OCI-LY3 (cell line): ENCODE data around the gene TMEM100.

Experiments used
- H2AFZ ChIP-seq: fragments of 200-600, 300-600 bp; shearing (Covaris generic); 2 replicates; pipeline ENCODE4 v1.6.0; 2014; ENCODE audit warnings: antibody characterized with exemption, low read depth, low read length
- H3K27ac ChIP-seq: fragments of 200-600, 300-600 bp; sonication (generic); 2 replicates; pipeline ENCODE4 v1.5.1; 2014; ENCODE audit warnings: mild to moderate bottlenecking, low read length, moderate library complexity, mixed read lengths
- H3K27me3 ChIP-seq: fragments of 200-600, 300-600 bp; sonication (generic); 2 replicates; pipeline ENCODE4 v1.6.1; 2014; ENCODE audit warnings: low read depth, low read length, mixed read lengths
- H3K36me3 ChIP-seq: fragments of 200-600, 300-600 bp; sonication (generic); replicated peaks from 2 replicates; pipeline ENCODE3; 2014; ENCODE audit warnings: low read depth, low read length, mixed read lengths
- H3K4me1 ChIP-seq: fragments of 300-600, 200-600 bp; sonication (generic); 2 replicates; pipeline ENCODE4 v1.6.1; 2014; ENCODE audit warnings: low read length, mixed read lengths
- H3K4me2 ChIP-seq: fragments of 200-600, 300-600 bp; sonication (generic); 2 replicates; pipeline ENCODE4 v1.6.1; 2014; ENCODE audit warnings: low read length, mixed read lengths
- H3K4me3 ChIP-seq: fragments of 300-600, 200-600 bp; sonication (generic); 2 replicates; pipeline ENCODE4 v1.5.1; 2014; ENCODE audit warnings: antibody characterized with exemption, mild to moderate bottlenecking, low read length, moderate library complexity
- H3K79me2 ChIP-seq: fragments of 300-600, 200-600 bp; shearing (Covaris generic); 2 replicates; pipeline ENCODE4 v1.6.1; 2014; ENCODE audit warnings: mild to moderate bottlenecking, low read length, mixed read lengths
- H3K9ac ChIP-seq: fragments of 300-600, 200-600 bp; shearing (Covaris generic); 2 replicates; pipeline ENCODE4 v1.6.0; 2014; ENCODE audit warnings: mild to moderate bottlenecking, low read length, moderate library complexity
- H3K9me3 ChIP-seq: fragments of 200-600, 300-600 bp; shearing (Covaris generic); 2 replicates; pipeline ENCODE4 v1.6.1; 2014; ENCODE audit warnings: low read length, mixed read lengths; ENCODE audit not compliant: insufficient read depth
- H4K20me1 ChIP-seq: fragments of 200-600, 300-600 bp; sonication (generic); 2 replicates; pipeline ENCODE4 v1.6.1; 2016; ENCODE audit warnings: low read length, mixed read lengths; ENCODE audit not compliant: insufficient read depth
- CTCF ChIP-seq: fragments of 200-600, 300-600 bp; sonication (generic); IDR thresholded peaks from 2 replicates; pipeline ENCODE4 v1.5.1; 2014; ENCODE audit warnings: antibody characterized with exemption, low read length, low read depth
- EZH2phosphoT487 ChIP-seq: fragments of 200-600 bp; shearing (Covaris generic); IDR thresholded peaks from 2 replicates; pipeline ENCODE4 v1.6.1; 2018; ENCODE audit warnings: antibody characterized with exemption, mixed run types, low read depth

TMEM100 gene

GRCh38 chr17:55737976-55738501 lies 15.4 kb upstream of the TMEM100 start:
- Histone ChIP-seq H3K27ac (no peak overlapping the region), H3K4me2 (no peak overlapping the region; the same call in 1 of the 2 replicates), H2AFZ (no peak overlapping the region), H3K36me3 (no peaks in the 10 kb centered on the region), H3K9ac (no peak overlapping the region), H3K27me3 (peaks cover 40% of the 10 kb centered on the region), H3K79me2 (no peaks in the 10 kb centered on the region), H3K4me1 (peaks cover 32% of the 10 kb centered on the region), H4K20me1 (no peaks in the 10 kb centered on the region), H3K4me3 (no peak overlapping the region), H3K9me3 (no peaks in the 10 kb centered on the region)
- TF ChIP-seq EZH2phosphoT487 (no peak), CTCF (no peak)

DNA sequence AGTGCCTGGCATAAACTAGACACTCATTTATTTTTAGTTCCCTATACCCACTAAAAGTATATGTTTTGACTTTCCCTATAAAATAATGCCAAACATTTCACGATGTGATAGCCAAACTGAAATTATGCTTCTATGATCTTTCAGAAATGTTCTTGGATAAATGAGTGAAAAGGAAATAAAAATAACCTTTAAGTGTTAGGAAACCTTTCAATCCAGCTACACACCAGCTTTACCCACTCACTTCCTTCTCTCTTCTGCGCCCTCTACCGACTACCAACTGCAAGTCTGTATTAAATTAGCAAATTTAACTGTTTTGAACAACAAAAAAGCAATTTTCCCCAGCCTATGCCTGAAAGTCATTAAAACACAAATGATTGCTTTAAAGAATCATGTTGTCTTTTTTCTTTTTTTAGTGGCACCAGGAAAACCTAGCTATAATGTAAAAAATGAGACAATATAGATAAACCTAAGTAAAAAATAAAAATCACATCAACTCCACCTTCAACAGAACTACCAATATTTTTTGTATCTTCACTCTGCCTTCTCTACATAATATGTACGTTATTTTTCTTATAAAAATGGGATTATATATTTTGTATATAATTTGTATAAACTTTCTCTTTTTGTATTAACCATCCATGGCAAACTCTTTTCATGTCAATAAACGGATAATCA lies 13.2 kb upstream of the TMEM100 start:
- Histone ChIP-seq H3K4me1 (peaks cover 20% of the 10 kb centered on the region), H2AFZ (no peak overlapping the region)

DNA sequence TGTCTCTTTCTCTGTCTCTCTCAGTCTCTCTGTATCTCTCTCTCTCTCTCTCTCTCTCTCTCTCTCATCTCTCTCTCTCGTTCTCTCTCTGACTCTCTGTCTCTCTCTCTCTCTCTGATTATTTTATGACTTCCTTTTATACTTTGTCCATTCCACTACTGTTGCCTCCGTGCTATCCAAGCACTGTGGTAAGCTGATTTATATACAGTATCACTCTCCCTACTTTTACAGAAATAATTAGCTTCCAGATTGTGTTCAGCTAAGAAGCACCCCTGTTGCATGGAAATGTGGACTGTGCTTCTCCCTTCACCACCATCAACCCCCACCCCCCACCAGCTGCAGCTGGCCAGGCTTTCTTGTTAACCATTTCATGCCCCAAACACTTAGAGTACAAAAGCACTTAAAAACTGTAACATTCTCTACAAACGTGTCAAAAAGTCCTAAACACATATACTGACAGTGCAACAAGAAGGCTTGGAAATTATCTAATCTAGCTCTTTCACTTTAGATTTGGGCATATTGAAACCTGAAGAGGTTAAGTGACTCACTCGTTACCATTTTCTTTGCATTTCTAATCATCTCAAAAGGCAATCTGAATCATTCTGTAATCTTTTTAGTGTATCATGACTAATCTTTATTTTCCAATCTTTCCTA lies 11.6 kb upstream of the TMEM100 start:
- Histone ChIP-seq H3K79me2 (no peaks in the 10 kb centered on the region), H3K9ac (no peak overlapping the region), H3K36me3 (no peaks in the 10 kb centered on the region), H2AFZ (no peak overlapping the region), H3K4me1 (peaks cover 20% of the 10 kb centered on the region), H4K20me1 (no peaks in the 10 kb centered on the region), H3K27ac (no peak overlapping the region), H3K9me3 (no peaks in the 10 kb centered on the region), H3K27me3 (peaks cover 51% of the 10 kb centered on the region), H3K4me3 (peak overlapping the region; percentile 13; the same call in 1 of the 2 replicates), H3K4me2 (peak overlapping the region; percentile 66)
- TF ChIP-seq CTCF (no peak), EZH2phosphoT487 (peak; percentile 41; the same call in 1 of the 2 replicates)

More for the DNA sequence above, 13.2 kb upstream of the TMEM100 start:
- H3K4me3 ChIP-seq, result no peak overlapping the region
- H3K9ac ChIP-seq, result no peak overlapping the region
- H4K20me1 ChIP-seq, result no peaks in the 10 kb centered on the region
- H3K9me3 ChIP-seq, result no peaks in the 10 kb centered on the region
- H3K79me2 ChIP-seq, result no peaks in the 10 kb centered on the region
- no peaks in the 10 kb centered on the region for H3K36me3 ChIP-seq
- TF ChIP-seq EZH2phosphoT487, result no peak
- TF ChIP-seq CTCF, result peak; percentile 79
- H3K4me2 ChIP-seq, result no peak overlapping the region
- H3K27me3 ChIP-seq, result peaks cover 48% of the 10 kb centered on the region
- no peak overlapping the region for H3K27ac ChIP-seq

DNA sequence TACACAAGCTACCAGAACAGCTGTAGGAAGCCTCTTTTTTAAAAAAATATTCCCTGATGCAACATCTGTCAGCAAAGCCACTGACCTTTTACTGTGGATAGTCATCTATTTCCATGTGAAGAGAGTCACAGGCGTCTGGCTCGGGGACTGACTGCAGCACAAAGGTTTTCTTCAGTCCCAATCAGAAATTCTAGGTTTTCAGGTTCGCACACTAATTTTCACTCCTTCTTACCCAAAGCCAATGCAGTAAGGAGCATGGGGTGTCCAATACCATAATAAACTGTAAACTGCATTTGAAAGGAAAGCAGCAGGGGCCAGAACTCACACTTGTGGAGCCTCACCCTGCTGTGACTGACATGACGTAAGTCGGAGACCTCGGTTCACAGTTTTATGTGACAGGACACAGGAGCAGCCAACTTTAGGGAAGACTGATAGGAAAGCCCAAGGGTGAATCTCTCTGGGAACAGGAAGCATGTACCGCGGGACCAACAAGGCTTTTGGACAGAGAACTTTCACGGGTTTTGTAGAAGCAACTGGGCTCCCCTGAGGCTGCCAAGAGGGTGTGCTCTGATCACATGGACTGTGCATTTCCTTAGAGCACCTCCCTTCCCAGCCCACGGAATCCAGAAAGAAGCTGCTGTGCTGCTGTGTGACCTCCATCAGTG lies 9.1 kb upstream of the TMEM100 start:
- H3K79me2 ChIP-seq, result no peaks in the 10 kb centered on the region
- no peak overlapping the region for H3K9ac ChIP-seq
- no peaks in the 10 kb centered on the region for H3K36me3 ChIP-seq
- peaks cover 12% of the 10 kb centered on the region for H3K4me1 ChIP-seq
- H3K9me3 ChIP-seq, result no peaks in the 10 kb centered on the region
- no peak overlapping the region for H3K27ac ChIP-seq
- TF ChIP-seq CTCF (no peak), EZH2phosphoT487 (no peak)
- no peak overlapping the region for H3K4me3 ChIP-seq
- H4K20me1 ChIP-seq, result no peaks in the 10 kb centered on the region
- no peak overlapping the region for H3K4me2 ChIP-seq
- H2AFZ ChIP-seq, result no peak overlapping the region
- peaks cover 58% of the 10 kb centered on the region for H3K27me3 ChIP-seq
